IMR-90 (cell line): Measurements from ENCODE around the gene KDR.

Experiments used
- MXI1 ChIP-seq: IDR thresholded peaks from 2 replicates; pipeline ENCODE4 v1.6.1; 2012; ENCODE audit warnings: low read depth, mild to moderate bottlenecking, low read length, moderate library complexity, borderline replicate concordance
- TF ChIP-seq, protein P1 (sequence below): conservative IDR thresholded peaks from 2 replicates; pipeline ENCODE4 v1.5.1; 2012; ENCODE audit warnings: mild to moderate bottlenecking, low read depth, low read length, improper control_type of control experiment
- TF ChIP-seq, protein P2 (sequence below): fragments of 150-350 bp; IDR thresholded peaks from 2 replicates; pipeline ENCODE4 v1.6.1; 2017; ENCODE audit warnings: mild to moderate bottlenecking, antibody characterized with exemption, low read length, low read depth

- TF ChIP-seq, protein P1, sequence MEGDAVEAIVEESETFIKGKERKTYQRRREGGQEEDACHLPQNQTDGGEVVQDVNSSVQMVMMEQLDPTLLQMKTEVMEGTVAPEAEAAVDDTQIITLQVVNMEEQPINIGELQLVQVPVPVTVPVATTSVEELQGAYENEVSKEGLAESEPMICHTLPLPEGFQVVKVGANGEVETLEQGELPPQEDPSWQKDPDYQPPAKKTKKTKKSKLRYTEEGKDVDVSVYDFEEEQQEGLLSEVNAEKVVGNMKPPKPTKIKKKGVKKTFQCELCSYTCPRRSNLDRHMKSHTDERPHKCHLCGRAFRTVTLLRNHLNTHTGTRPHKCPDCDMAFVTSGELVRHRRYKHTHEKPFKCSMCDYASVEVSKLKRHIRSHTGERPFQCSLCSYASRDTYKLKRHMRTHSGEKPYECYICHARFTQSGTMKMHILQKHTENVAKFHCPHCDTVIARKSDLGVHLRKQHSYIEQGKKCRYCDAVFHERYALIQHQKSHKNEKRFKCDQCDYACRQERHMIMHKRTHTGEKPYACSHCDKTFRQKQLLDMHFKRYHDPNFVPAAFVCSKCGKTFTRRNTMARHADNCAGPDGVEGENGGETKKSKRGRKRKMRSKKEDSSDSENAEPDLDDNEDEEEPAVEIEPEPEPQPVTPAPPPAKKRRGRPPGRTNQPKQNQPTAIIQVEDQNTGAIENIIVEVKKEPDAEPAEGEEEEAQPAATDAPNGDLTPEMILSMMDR: no peak
- TF ChIP-seq, protein P2, sequence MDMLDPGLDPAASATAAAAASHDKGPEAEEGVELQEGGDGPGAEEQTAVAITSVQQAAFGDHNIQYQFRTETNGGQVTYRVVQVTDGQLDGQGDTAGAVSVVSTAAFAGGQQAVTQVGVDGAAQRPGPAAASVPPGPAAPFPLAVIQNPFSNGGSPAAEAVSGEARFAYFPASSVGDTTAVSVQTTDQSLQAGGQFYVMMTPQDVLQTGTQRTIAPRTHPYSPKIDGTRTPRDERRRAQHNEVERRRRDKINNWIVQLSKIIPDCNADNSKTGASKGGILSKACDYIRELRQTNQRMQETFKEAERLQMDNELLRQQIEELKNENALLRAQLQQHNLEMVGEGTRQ: no peak
- TF ChIP-seq MXI1: no peak
Measured at GRCh38 chr4:55078987-55079386, 46.4 kb downstream of the KDR start.
